Muscle of leg (tissue), 16 donors: Measurements from ENCODE around the gene SLFN5. TPM values are rescaled to one million over a fixed set of nuclear protein-coding genes. Genes with fewer than 3 reads are reported as not detected.
"Not testable (repeated sequence)": the region's sequence is repeated elsewhere in the genome, so short reads cannot be mapped to it uniquely, and the experiment has no call there.

ENCODE experiments used
- DNase-seq: peaks from one replicate; pipeline ENCODE4 v3.0.0; 2013
- H3K27ac ChIP-seq: one replicate; pipeline ENCODE4 v1.5.1; 2013; ENCODE audit warnings: mild to moderate bottlenecking, low read length, control low read depth
- H3K27me3 ChIP-seq: one replicate; pipeline ENCODE4 v1.6.1; 2013; ENCODE audit warnings: low read length; ENCODE audit not compliant: control insufficient read depth, insufficient read depth
- H3K36me3 ChIP-seq: one replicate; pipeline ENCODE4 v1.6.1; 2013; ENCODE audit warnings: low read length; ENCODE audit not compliant: control insufficient read depth, insufficient read depth
- H3K4me1 ChIP-seq: one replicate; pipeline ENCODE4 v1.6.1; 2013; ENCODE audit warnings: low read length; ENCODE audit not compliant: control insufficient read depth, insufficient read depth
- H3K4me3 ChIP-seq: one replicate; pipeline ENCODE4 v1.5.1; 2013; ENCODE audit warnings: low read length, control low read depth
- H3K9me3 ChIP-seq: replicated peaks from 2 replicates; pipeline ENCODE4 v1.6.1; 2013; ENCODE audit warnings: low read depth, low read length; ENCODE audit not compliant: control insufficient read depth
- WGBS: methylation state at CpG from one replicate; pipeline ENCODE4 v1.1.5; 2013; ENCODE audit warnings: missing lambda C conversion rate; ENCODE audit not compliant: insufficient coverage; 5-methylcytosine and 5-hydroxymethylcytosine counted together
- long read RNA-seq, 11 donors: transcript quantifications; one replicate each; lab custom pipeline, GENCODE V29; 2026
- polyA plus RNA-seq, 8 donors: library from polyadenylated mRNA; unstranded; fragments of 120-200 nt; gene quantifications; one replicate each; pipeline versions ENCODE4 v1.2.1 to v1.2.3, GENCODE V29; 2013; ENCODE audit warnings: inconsistent platforms in 1 of 8, low replicate concordance in 1 of 8; ENCODE audit not compliant: insufficient read length in 8 of 8, insufficient read depth in 1 of 8
- total RNA-seq: library from RNA; stranded (reverse); fragments of 120-200 nt; gene quantifications from one replicate; pipeline ENCODE4 v1.2.4, GENCODE V29; 2013

The SLFN5 gene
- total RNA-seq (8.9 TPM), polyA plus RNA-seq (1 to 10 TPM; 2.6 to 6.0 (median 4.9) TPM)
- long read RNA-seq, donor 1: 0 reads
- long read RNA-seq, donor 2: 0 reads
- long read RNA-seq, donor 3, full-length matches to known transcripts: 1 of 1 reads
- long read RNA-seq, donor 3, partial matches to known transcripts: 0 of 1 reads
- long read RNA-seq, donor 3, other reads (novel, unspliced or antisense): 0 of 1 reads
- long read RNA-seq, donor 4, full-length matches to known transcripts: 2 of 2 reads
- long read RNA-seq, donor 4, partial matches to known transcripts: 0 of 2 reads
- long read RNA-seq, donor 4, other reads (novel, unspliced or antisense): 0 of 2 reads
- long read RNA-seq, donor 5, full-length matches to known transcripts: 5 of 5 reads
- long read RNA-seq, donor 5, partial matches to known transcripts: 0 of 5 reads
- long read RNA-seq, donor 5, other reads (novel, unspliced or antisense): 0 of 5 reads
- long read RNA-seq, donor 6, full-length matches to known transcripts: 3 of 3 reads
- long read RNA-seq, donor 6, partial matches to known transcripts: 0 of 3 reads
- long read RNA-seq, donor 6, other reads (novel, unspliced or antisense): 0 of 3 reads
- long read RNA-seq, donor 7, full-length matches to known transcripts: 2 of 2 reads
- long read RNA-seq, donor 7, partial matches to known transcripts: 0 of 2 reads
- long read RNA-seq, donor 7, other reads (novel, unspliced or antisense): 0 of 2 reads
- long read RNA-seq, donor 8, full-length matches to known transcripts: 2 of 2 reads
- long read RNA-seq, donor 8, partial matches to known transcripts: 0 of 2 reads
- long read RNA-seq, donor 8, other reads (novel, unspliced or antisense): 0 of 2 reads
- long read RNA-seq, donor 9, partial matches to known transcripts: 0 of 1 reads
- long read RNA-seq, donor 9, other reads (novel, unspliced or antisense): 0 of 1 reads
- long read RNA-seq, donor 10, partial matches to known transcripts: 0 of 3 reads
- long read RNA-seq, donor 10, other reads (novel, unspliced or antisense): 0 of 3 reads
- long read RNA-seq, donor 11, partial matches to known transcripts: 0 of 2 reads
- long read RNA-seq, donor 11, other reads (novel, unspliced or antisense): 0 of 2 reads

GRCh38 chr17:35242805-35243560 lies at the start of gene SLFN5:
TSS of gene SLFN5 (plus strand) at chr17:35243072. CDS start at chr17:35258691, 15,619 bp downstream.
- Histone ChIP-seq H3K4me1 (peaks cover 22% of the 10 kb centered on the region), H3K27me3 (no peaks in the 10 kb centered on the region), H3K36me3 (peaks cover 5% of the 10 kb centered on the region), H3K27ac (peak within 1 kb of the TSS; percentile 98), H3K9me3 (no peaks in the 10 kb centered on the region), H3K4me3 (peak within 1 kb of the TSS; percentile 95)
- under 1% methylated on average over 29 of the region's 44 CpGs for WGBS
- DNase-seq: peak; percentile 95

GRCh38 chr17:35194001-35194400 lies 48.9 kb upstream of the SLFN5 start, which contains the start of gene SLC35G3:
TSS of gene SLC35G3 (minus strand) at chr17:35194393. CDS start at chr17:35194307, 86 bp downstream.
- H3K27me3 ChIP-seq, H3K4me1 ChIP-seq, H3K36me3 ChIP-seq, H3K4me3 ChIP-seq, H3K9me3 ChIP-seq, H3K27ac ChIP-seq, DNase-seq: not testable (repeated sequence)
- 92% methylated on average over 6 of the region's 12 CpGs for WGBS

GRCh38 chr17:35195062-35195461 lies 47.8 kb upstream of the SLFN5 start:
- H3K27me3 ChIP-seq: not testable (repeated sequence)
- 91% methylated on average over 26 of the region's 31 CpGs for WGBS

GRCh38 chr17:35202582-35202981 lies 40.3 kb upstream of the SLFN5 start:
- DNase-seq, H3K9me3 ChIP-seq, H3K4me3 ChIP-seq, H3K4me1 ChIP-seq, H3K36me3 ChIP-seq, H3K27me3 ChIP-seq, H3K27ac ChIP-seq: not testable (repeated sequence)
- WGBS: no CpG with 5 or more reads among the region's 2 CpGs

More at GRCh38 chr17:35195062-35195461, 47.8 kb upstream of the SLFN5 start:
- not testable (repeated sequence) for DNase-seq, H3K27ac ChIP-seq, H3K9me3 ChIP-seq, H3K36me3 ChIP-seq, H3K4me3 ChIP-seq, H3K4me1 ChIP-seq

- no peaks in the 10 kb centered on the region for H3K27me3 ChIP-seq
- no peak overlapping the region for H3K27ac ChIP-seq
- WGBS: no CpG with 5 or more reads among the region's 7 CpGs
- no peaks in the 10 kb centered on the region for H3K36me3 ChIP-seq
- no peak for DNase-seq
- H3K4me1 ChIP-seq: no peaks in the 10 kb centered on the region
- no peaks in the 10 kb centered on the region for H3K9me3 ChIP-seq
- H3K4me3 ChIP-seq: no peak overlapping the region
These were observed 32.1 kb upstream of the SLFN5 start for GRCh38 chr17:35210741-35211140.

GRCh38 chr17:35212668-35213067 lies 30.2 kb upstream of the SLFN5 start:
- Histone ChIP-seq H3K4me1 (no peaks in the 10 kb centered on the region), H3K4me3 (no peak overlapping the region), H3K9me3 (no peaks in the 10 kb centered on the region), H3K27me3 (no peaks in the 10 kb centered on the region), H3K36me3 (no peaks in the 10 kb centered on the region), H3K27ac (no peak overlapping the region)
- DNase-seq: no peak
- 100% methylated on average over 2 of the region's 4 CpGs for WGBS

GRCh38 chr17:35213412-35213940 lies 29.4 kb upstream of the SLFN5 start:
- Histone ChIP-seq H3K36me3 (no peaks in the 10 kb centered on the region), H3K27me3 (no peaks in the 10 kb centered on the region), H3K9me3 (no peaks in the 10 kb centered on the region), H3K4me3 (no peak overlapping the region), H3K27ac (peak overlapping the region; percentile 35), H3K4me1 (no peaks in the 10 kb centered on the region)
- no peak for DNase-seq
- no CpG with 5 or more reads among the region's 5 CpGs for WGBS

GRCh38 chr17:35214192-35214591 lies 28.7 kb upstream of the SLFN5 start:
- DNase-seq: no peak
- no peaks in the 10 kb centered on the region for H3K9me3 ChIP-seq
- no peaks in the 10 kb centered on the region for H3K36me3 ChIP-seq
- H3K27me3 ChIP-seq: no peaks in the 10 kb centered on the region
- H3K4me1 ChIP-seq: no peaks in the 10 kb centered on the region
- no CpG with 5 or more reads among the region's 3 CpGs for WGBS
- no peak overlapping the region for H3K4me3 ChIP-seq
- no peak overlapping the region for H3K27ac ChIP-seq

- H3K27me3 ChIP-seq: no peaks in the 10 kb centered on the region
- no peaks in the 10 kb centered on the region for H3K36me3 ChIP-seq
- no peak overlapping the region for H3K27ac ChIP-seq
- no peak overlapping the region for H3K4me3 ChIP-seq
- DNase-seq: no peak
- no peaks in the 10 kb centered on the region for H3K4me1 ChIP-seq
- H3K9me3 ChIP-seq: no peaks in the 10 kb centered on the region
- 60% methylated on average over 1 of the region's 5 CpGs for WGBS
These were observed 28.1 kb upstream of the SLFN5 start for GRCh38 chr17:35214631-35215273.
